ENCODE data around the gene SLC9A2.

DNA sequence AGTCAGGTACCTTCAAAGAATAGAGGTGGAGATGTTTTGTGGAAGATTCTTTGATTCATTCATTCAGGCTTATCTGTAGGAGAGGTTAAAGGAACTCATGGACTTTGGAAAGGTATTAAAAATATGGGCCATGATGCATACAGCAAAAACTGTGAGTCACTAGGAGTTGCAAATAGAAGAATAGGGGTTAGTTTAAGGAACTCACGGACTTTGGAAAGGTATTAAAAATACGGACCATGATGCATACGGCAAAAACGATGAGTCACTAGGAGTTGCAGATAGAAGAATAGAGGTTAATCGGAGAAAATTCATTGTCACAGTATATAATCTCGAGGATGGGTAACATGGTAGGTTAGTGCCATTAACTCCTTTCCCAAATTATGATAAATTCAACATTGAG lies 41.2 kb downstream of the SLC9A2 start:
- no peak for TF ChIP-seq POLR2A (IDR thresholded peaks at IDR 0.05)
- TF ChIP-seq, protein P1, sequence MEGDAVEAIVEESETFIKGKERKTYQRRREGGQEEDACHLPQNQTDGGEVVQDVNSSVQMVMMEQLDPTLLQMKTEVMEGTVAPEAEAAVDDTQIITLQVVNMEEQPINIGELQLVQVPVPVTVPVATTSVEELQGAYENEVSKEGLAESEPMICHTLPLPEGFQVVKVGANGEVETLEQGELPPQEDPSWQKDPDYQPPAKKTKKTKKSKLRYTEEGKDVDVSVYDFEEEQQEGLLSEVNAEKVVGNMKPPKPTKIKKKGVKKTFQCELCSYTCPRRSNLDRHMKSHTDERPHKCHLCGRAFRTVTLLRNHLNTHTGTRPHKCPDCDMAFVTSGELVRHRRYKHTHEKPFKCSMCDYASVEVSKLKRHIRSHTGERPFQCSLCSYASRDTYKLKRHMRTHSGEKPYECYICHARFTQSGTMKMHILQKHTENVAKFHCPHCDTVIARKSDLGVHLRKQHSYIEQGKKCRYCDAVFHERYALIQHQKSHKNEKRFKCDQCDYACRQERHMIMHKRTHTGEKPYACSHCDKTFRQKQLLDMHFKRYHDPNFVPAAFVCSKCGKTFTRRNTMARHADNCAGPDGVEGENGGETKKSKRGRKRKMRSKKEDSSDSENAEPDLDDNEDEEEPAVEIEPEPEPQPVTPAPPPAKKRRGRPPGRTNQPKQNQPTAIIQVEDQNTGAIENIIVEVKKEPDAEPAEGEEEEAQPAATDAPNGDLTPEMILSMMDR (IDR thresholded peaks at IDR 0.05): no peak

All from Peyer's patch (tissue), 4 donors.